Testis (tissue), 3 donors: Measurements from ENCODE around the gene GNAO1. TPM values are rescaled to one million over a fixed set of nuclear protein-coding genes. Genes with fewer than 3 reads are reported as not detected.

Source experiments
- DNase-seq: peaks from one replicate; pipeline ENCODE4 v3.0.0-alpha.2; 2019
- H3K27ac ChIP-seq, 2 donors: fragments of 200-600 bp; sonication (generic); one replicate each; pipeline ENCODE4 v1.5.1; 2019
- H3K27me3 ChIP-seq: fragments of 200-600 bp; sonication (generic); one replicate; pipeline ENCODE4 v1.5.1; 2019
- H3K36me3 ChIP-seq: fragments of 200-600 bp; sonication (generic); one replicate; pipeline ENCODE4 v1.5.1; 2017; ENCODE audit warnings: low read depth; ENCODE audit errors: missing control alignments
- H3K4me1 ChIP-seq: fragments of 200-600 bp; sonication (generic); one replicate; pipeline ENCODE4 v1.5.1; 2019
- H3K4me3 ChIP-seq, 2 donors: fragments of 200-600 bp; sonication (generic); one replicate each; pipeline ENCODE4 v1.5.1; 2017 to 2019
- H3K9me3 ChIP-seq: fragments of 200-600 bp; sonication (generic); one replicate; pipeline ENCODE4 v1.5.1; 2017
- CTCF ChIP-seq, 3 experiments: fragments of 450-650 bp in 2 of 3; fragments of 200-600 bp in 1 of 3; sonication (generic) in 1 of 3; IDR thresholded peaks; one replicate each; pipeline ENCODE4 v1.5.1; 2016 to 2019; ENCODE audit warnings: antibody characterized with exemption in 3 of 3, mild to moderate bottlenecking in 2 of 3, moderate library complexity in 1 of 3
- POLR2A ChIP-seq: fragments of 450-650 bp; IDR thresholded peaks from one replicate; pipeline ENCODE4 v1.6.1; 2017; ENCODE audit warnings: antibody characterized with exemption, mild to moderate bottlenecking, moderate library complexity
- WGBS, 2 donors: methylation state at CpG; one replicate each; pipeline ENCODE4 v1.1.5; 2018; 5-methylcytosine and 5-hydroxymethylcytosine counted together
- intact Hi-C: fragments of 100-400 bp; cut with DNase I; formaldehyde crosslinking; loops from one replicate; pipeline ENCODE4 v1.15.1; 2023; ENCODE audit warnings: low total_unique reads
- polyA plus RNA-seq: library from polyadenylated mRNA; stranded (reverse); fragments of 350-450 nt; fragmentation: Illumina TruSeq; extraction: RNeasy Lipid Tissue Mini Kit (QIAGEN cat#74804); gene quantifications from one replicate; pipeline ENCODE4 v1.2.3, GENCODE V29; 2014; ENCODE audit warnings: low read depth, low replicate concordance; ENCODE audit not compliant: insufficient read depth
- total RNA-seq, 2 donors: library from RNA; depleted of rRNA; stranded (reverse); fragments of >200 nt; gene quantifications; one replicate each; pipeline ENCODE4 v1.2.3, GENCODE V29; 2016

Gene GNAO1
- total and polyA plus RNA-seq, 3 donors from 2014 or later: 28.6 to 37.1 (median 33.3) TPM

GRCh38 chr16:56346131-56346890 is 155.0 kb downstream of the GNAO1 start:
- Histone ChIP-seq H3K9me3 (no peaks in the 10 kb centered on the region), H3K4me1 (no peaks in the 10 kb centered on the region), H3K27ac (no peak overlapping the region), H3K27me3 (no peaks in the 10 kb centered on the region), H3K4me3 (no peak overlapping the region), H3K36me3 (no peaks in the 10 kb centered on the region)
- no peak for TF ChIP-seq POLR2A
- TF ChIP-seq CTCF (IDR thresholded peaks at IDR 0.05): no peak
- WGBS, 2 donors: 92 to 96% methylated on average over 14 to 15 of the region's 15 CpGs
- intact Hi-C loops: no loop called here
- no peak for DNase-seq

- no peak for DNase-seq
- H3K36me3 ChIP-seq: no peaks in the 10 kb centered on the region
- 74 to 83% methylated on average over 4 to 7 of the region's 8 CpGs for WGBS, 2 donors
- TF ChIP-seq POLR2A: no peak
- TF ChIP-seq CTCF (IDR thresholded peaks at IDR 0.05): no peak
- H3K27me3 ChIP-seq: no peaks in the 10 kb centered on the region
- H3K4me3 ChIP-seq: no peak overlapping the region
- intact Hi-C loops: no loop called here
- H3K9me3 ChIP-seq: no peaks in the 10 kb centered on the region
- H3K4me1 ChIP-seq: no peaks in the 10 kb centered on the region
- no peak overlapping the region for H3K27ac ChIP-seq
Observed at GRCh38 chr16:56347166-56347565, 155.9 kb downstream of the GNAO1 start.

GRCh38 chr16:56347670-56348069 is 156.4 kb downstream of the GNAO1 start:
- intact Hi-C loops: no loop called here
- Histone ChIP-seq H3K36me3 (no peaks in the 10 kb centered on the region), H3K4me1 (no peaks in the 10 kb centered on the region), H3K9me3 (no peaks in the 10 kb centered on the region), H3K27ac (no peak overlapping the region), H3K4me3 (no peak overlapping the region), H3K27me3 (no peaks in the 10 kb centered on the region)
- no peak for DNase-seq
- TF ChIP-seq POLR2A (no peak), CTCF (IDR thresholded peaks at IDR 0.05) (no peak)
- WGBS, 2 donors: 82% methylated on average over 11 of the region's 11 CpGs

DNA sequence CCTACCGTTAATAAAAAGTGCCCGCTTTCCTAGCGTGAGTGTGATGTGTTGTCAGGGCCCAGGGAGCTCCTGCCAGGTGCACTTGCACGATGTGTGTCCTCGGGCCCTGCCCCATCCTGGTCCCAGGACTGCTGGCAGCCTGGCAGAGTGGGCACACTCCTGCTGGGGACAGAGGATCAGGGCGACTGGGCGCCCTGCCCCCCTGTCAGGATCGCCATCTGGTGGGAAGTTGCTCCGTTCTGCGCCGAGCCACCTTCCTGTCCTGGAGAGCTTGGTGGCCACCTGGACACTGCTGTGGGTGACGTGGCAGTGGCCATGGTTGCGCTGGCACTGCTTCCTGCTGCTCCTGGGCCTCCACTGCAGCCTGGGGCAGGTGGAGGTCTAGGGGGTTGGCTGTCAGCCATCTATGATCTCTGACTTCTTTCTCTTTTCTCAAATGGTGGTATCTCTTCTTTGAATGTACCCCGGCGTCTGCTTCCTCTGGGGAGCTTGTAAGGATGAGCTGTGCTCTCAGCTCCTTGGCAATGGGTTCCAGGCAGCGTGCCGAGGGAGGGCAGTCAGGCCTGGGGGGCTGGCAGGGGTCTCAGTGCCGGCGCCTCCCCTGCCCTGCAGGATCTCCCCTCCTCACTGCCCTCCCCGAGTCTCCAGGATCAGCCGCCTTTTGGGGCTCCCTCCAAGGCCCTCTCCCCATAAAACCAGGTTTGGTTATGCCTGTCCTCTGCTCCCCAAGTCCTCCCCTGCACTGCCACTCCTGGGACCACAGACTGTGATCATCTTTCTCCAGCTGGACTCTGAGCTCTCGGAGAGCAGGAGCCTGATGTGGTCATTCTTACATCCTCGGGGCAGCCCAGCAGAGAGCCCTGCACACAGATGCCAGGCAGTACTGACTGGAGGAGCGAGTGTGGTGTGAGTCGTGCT is 157.1 kb downstream of the GNAO1 start:
- H3K4me3 ChIP-seq: no peak overlapping the region
- no peaks in the 10 kb centered on the region for H3K27me3 ChIP-seq
- no peak for TF ChIP-seq CTCF (IDR thresholded peaks at IDR 0.05)
- TF ChIP-seq POLR2A: no peak
- DNase-seq: no peak
- H3K9me3 ChIP-seq: no peaks in the 10 kb centered on the region
- no peaks in the 10 kb centered on the region for H3K4me1 ChIP-seq
- WGBS, 2 donors: 91 to 92% methylated on average over 17 to 25 of the region's 25 CpGs
- H3K27ac ChIP-seq: no peak overlapping the region
- H3K36me3 ChIP-seq: no peaks in the 10 kb centered on the region
- intact Hi-C loops: no loop called here
